HUDEP-2 (cell line): ENCODE results near the gene NFKB1.
"Not testable (repeated sequence)": the region's sequence is repeated elsewhere in the genome, so short reads cannot be mapped to it uniquely, and the experiment has no call there.

Experiments used
- DNase-seq, 76 experiments: peaks; one replicate each; lab custom pipeline; 2025; ENCODE audit not compliant: unreplicated experiment in 76 of 76; lab: John Stamatoyannopoulos, UW

Gene NFKB1, protein sequence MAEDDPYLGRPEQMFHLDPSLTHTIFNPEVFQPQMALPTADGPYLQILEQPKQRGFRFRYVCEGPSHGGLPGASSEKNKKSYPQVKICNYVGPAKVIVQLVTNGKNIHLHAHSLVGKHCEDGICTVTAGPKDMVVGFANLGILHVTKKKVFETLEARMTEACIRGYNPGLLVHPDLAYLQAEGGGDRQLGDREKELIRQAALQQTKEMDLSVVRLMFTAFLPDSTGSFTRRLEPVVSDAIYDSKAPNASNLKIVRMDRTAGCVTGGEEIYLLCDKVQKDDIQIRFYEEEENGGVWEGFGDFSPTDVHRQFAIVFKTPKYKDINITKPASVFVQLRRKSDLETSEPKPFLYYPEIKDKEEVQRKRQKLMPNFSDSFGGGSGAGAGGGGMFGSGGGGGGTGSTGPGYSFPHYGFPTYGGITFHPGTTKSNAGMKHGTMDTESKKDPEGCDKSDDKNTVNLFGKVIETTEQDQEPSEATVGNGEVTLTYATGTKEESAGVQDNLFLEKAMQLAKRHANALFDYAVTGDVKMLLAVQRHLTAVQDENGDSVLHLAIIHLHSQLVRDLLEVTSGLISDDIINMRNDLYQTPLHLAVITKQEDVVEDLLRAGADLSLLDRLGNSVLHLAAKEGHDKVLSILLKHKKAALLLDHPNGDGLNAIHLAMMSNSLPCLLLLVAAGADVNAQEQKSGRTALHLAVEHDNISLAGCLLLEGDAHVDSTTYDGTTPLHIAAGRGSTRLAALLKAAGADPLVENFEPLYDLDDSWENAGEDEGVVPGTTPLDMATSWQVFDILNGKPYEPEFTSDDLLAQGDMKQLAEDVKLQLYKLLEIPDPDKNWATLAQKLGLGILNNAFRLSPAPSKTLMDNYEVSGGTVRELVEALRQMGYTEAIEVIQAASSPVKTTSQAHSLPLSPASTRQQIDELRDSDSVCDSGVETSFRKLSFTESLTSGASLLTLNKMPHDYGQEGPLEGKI

DNA sequence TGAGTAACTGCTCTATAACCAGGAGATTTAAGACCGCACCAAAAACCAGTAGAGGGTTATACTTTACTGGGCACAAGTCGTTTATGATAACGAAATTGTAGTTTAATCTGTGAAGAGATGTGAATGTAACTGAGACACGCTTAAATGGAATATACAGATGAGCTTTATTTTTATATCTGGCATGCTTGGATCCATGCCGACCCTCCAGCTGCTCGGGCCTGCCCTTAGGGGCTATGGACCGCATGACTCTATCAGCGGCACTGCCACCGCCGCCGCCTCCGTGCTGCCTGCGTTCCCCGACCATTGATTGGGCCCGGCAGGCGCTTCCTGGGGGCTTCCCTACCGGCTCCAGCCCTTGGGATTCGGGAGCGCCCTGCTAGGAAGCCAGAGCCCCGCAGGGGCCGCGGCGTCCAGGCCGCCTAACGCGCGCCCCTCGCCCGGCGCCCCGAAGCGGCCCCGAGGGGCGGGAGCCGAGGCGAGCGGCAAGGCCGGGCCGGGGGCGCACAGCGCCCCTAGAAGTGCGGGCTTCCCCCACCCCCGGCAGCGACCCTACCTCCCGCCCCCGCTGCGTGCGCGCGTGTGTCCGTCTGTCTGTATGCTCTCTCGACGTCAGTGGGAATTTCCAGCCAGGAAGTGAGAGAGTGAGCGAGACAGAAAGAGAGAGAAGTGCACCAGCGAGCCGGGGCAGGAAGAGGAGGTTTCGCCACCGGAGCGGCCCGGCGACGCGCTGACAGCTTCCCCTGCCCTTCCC is at the start of gene NFKB1:
Gene NFKB1 (plus strand): TSS at position 664 of the 751 bp plus-strand sequence. CDS start 24,160 bp downstream, outside the sequence.
- DNase-seq = peak in 60 of 76 experiments; percentile 1 to 56 (median 23)

DNA sequence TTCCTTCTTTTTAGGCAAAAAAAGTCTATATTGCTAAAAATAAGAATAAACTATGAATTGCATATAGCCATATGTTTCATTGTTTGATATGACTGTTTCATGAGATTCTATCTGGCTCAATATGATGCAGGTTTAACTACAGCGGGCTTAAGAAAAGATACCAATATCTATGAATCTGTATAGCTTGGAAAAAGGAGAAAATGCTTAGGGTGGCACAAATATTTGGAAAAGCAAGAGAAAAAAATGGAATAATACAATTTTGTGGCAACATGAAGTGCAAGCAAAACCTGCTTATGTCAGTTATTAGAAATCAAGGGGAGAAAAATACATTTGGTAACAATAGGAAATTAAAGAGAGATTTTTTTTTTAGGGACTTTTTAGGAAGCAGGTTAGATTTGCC is 48.3 kb upstream of the NFKB1 start:
- DNase-seq = no peak

DNA sequence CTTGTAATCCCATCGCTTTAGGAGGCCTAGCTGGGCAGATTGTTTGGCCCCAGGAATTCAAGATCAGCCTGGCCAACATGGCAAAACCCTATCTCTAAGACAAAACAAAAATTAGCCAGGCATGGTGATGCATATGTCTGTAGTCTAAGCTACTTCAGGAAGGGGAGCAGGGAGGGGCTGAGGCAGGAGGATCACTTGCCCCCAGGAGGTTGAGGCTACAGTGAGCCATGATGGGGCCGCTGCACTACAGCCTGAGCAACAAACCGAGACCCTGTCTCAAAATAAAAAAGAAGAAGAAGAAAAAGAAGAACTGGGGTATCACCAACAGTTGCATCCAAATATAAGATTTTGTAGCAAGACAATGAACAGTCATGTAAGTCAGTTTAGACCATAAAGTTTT is 47.3 kb upstream of the NFKB1 start:
- no peak for DNase-seq

DNA sequence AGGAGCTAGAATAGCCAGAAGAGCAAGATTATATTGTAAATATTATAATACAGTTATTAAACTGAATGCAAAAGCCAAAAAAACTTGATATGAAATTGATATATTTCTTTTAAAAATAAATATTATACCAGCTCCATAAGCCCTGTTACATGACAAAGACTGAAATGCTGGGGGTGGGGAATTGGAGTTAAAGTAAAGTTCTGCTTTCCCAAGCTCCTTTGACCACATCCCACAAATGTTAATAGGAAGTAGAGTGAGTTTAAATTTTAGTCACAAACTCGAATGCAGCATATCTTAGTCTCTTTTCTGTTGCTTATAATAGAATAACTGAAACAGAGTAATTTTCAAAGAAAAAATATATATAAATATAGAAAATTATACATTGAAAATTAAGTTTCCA is 46.9 kb upstream of the NFKB1 start:
- DNase-seq = no peak

DNA sequence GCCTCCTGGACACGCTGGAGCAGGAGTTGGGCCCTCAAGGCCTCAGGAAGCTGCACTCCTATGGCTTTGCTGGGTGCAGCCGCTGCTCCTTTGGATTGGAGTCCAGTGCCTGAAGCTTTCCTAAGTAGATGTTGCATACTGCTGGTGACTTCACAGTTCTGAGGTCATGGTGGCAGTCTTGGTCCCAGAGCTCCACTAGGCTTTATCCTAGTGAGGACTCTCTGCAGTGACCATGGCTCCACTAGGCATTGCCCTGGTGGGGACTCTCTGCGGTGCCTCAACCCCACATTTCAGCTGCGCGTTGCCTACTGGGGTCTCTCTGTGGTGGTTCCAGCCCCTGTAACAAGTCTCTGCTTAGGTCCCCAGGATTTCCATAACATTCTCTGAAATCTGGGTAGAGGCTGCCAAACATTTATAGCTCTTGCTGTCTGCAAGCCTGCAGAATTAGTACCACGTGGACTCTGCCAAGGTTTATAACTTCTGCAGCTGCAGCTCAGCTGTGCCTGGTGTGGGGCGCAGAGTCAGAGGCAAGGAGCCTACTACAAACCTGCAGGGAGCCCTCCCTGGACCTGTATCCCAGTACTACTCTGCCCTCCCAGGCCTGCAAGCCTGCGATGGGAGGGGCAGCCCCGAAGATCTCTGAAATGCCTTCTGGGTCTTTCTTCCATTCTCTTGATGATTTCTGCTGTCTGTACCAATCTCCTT is 46.0 kb upstream of the NFKB1 start:
- no peak for DNase-seq

DNA sequence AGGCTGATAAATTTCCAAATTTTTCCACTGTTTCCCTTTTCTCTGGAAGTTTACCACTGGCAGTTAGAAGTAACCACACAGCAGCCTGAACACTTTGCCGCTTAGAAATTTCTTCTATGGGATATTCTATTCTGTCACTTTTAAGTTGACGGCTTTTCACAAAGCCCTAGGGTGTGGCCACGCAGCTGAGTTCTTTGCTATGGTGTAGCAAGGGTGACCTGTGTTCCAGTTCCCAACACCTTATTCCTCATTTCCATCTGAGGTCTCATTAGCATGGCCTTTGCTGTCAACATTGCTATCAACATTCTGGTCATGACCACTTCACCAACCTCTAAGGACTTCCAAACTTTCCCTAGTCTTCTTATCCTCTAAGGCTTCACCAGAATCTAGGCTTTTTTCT is 45.4 kb upstream of the NFKB1 start:
- no peak for DNase-seq

DNA sequence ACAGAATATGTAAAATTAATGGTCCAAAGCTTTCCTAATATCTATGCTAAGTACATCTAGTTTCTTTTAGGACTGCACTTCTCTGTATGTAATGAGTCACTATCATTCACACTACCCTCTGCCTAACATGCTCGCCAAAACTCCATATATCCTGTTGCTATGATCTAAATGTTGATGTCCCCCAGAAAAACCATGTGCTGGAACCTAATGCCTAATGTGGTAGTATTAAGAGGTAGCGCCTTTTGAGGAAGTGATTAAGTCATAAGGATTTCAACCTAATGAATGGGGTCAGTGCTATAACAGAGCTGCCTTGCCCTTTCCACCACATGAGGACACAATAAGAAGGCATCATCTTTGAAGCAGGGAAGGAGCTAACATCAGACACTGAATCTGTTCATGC is 34.9 kb upstream of the NFKB1 start:
- DNase-seq = no peak

DNA sequence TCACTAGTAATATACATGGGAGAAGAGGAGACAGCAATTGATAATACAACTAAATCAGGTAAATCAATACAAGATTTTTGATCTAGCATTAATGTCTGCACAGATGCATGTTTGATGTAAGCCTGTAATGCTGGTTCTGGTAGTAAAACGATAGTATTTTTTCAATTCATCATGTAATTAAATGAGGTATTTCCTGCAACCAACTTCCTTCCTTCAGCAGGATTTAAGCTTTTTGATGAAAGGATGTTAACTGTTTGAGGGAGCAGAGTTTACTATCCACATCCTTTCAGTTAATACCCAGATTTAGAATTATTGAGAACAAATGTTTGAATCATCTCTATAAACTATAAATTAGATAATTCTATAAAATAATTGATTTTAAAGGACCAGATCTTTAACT is 31.4 kb upstream of the NFKB1 start:
- no peak for DNase-seq

DNA sequence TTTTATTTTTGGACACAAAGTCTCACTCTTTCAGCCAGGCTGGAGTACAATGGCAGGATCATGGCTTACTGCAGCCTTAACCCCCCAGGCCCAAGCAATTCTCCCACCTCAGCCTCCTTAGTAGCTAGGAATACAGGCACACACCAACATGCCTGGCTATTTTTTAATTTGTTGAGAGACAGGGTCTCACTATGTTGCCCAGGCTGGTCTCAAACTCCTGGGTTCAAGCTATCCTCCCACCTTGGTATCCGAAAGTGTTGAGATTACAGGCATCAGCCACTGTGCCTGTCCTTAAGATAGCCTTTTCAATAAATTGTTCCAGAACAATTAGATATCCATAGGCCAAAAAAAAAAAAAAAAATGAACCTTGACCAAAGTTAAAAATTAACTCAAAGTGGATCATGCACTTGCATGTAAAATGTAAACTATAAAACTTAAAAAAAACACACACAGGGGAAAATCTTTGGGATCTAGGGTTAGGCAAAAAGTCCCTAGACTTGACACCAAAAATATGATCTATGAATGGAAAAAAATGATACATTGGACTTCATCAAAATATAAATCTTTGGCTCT is 28.6 kb upstream of the NFKB1 start:
- DNase-seq = no peak

DNA sequence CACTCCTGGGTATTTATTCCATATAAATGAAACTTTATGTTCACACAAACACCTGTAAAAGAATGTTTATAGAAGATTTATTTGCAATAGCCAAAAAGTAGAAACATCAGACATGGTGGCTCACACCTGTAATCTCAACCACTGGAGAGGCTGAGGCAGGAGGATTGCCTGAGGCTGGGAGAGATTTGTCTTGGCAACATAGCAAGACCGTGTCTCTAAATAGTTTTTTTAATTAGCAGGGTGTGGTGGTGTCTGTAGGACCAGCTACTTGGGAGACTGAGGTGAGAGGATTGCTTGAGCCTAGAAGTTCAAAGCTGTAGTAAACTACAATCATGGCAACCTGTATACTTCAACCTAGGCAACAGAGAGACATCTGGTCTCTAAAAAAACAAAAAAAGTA is 27.7 kb upstream of the NFKB1 start:
- no peak for DNase-seq

DNA sequence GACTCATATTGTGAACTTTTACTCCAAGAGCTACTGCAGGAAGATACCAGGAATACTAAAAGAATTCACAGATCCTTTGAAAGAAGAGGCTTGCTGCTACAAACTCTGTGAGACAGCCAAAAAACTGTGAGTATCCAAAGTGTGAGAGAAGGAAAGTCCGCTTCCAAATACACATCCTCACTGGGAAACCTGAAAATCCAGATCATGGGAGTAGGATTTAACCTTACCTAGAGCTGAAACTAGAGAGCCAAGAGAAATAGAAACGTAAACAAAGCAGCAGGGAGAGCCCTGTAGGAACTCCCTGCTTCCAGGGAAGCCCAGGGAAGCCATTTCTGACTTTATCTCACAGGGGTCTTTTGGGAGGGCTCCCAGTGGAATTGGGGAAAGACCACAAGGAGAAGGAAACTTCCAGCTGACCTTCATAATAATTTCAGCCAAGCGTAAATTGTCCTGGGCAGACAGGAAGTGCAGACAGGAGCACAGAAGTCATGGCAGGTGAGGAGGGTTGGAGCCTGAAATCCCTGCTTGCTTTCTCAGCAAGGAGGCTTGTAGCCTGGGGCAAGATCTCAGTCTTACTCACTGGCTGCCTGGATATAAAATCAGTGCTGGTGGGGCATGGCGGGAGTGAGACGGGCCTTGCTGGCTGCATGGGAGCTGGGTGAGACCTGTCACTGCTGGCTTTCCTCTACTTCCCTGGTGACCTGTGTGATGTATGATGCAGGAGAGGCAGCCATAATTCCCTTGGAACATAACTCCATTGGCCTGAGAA is 26.2 kb upstream of the NFKB1 start:
- no peak for DNase-seq

DNA sequence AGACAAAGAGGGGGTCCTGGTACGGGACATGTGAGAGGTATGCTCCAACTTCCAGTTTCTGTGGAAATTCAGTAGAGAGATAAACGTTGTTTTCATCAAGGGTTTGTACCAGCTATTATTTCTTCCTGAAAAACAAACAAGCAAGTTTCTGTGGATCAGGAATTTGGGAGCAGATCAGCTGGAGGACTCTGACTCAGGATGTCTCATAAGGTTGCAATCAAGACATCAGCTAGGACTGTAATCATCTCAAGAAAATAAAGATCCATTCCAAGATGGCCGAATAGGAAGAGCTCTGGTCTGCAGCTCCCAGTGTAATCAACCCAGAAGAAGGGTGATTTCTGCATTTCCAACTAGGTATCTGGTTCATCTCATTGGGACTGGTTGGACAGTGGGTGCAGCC is 23.5 kb upstream of the NFKB1 start:
- no peak for DNase-seq

DNA sequence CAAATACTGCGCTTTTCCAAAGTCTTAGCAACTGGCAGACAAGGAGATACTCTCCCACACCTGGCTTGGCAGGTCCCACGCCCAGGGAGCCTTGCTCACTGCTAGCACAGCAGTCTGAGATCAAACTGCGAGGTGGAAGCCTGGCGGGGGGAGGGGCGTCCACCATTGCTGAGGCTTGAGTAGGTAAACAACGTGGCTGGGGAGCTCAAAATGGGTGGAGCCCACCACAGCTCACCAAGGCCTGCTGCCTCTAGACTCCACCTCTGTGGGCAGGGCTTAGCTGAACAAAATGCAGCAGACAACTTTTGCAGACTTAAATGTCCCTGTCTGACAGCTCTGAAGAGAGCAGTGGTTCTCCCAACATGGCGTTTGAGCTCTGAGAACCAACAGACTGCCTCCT is 23.0 kb upstream of the NFKB1 start:
- no peak for DNase-seq

DNA sequence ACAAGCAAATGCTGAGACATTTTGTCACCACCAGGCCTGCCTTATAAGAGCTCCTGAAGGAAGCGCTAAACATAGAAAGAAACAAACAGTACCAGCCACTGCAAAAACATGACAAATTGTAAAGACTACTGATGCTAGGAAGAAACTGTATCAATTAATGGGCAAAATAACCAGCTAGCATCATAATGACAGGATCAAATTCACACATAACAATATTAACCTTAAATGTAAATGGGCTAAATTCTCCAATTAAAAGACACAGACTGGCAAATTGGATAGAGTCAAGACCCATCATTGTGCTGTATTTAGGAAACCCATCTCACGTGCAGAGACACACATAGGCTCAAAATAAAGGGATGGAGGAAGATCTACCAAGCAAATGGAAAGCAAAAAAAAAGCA is 21.3 kb upstream of the NFKB1 start:
- not testable (repeated sequence) for DNase-seq

DNA sequence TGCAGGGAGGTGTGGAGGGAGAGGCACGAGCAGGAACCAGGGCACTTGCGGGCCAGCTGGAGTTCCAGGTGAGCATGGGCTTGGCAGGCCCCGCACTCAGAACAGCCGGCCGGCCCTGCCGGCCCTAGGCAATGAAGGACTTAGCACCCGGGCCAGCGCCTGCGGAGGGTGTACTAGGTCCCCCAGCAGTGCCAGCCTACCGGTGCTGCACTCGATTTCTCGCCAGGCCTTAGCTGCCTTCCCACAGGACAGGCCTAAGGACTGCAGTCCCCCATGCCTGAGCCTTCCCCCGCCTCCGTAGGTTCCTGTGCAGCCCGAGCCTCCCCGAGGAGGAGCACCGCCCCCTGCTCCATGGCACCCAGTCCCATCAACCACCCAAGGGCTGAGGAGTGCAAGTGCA is 18.0 kb upstream of the NFKB1 start:
- no peak for DNase-seq

DNA sequence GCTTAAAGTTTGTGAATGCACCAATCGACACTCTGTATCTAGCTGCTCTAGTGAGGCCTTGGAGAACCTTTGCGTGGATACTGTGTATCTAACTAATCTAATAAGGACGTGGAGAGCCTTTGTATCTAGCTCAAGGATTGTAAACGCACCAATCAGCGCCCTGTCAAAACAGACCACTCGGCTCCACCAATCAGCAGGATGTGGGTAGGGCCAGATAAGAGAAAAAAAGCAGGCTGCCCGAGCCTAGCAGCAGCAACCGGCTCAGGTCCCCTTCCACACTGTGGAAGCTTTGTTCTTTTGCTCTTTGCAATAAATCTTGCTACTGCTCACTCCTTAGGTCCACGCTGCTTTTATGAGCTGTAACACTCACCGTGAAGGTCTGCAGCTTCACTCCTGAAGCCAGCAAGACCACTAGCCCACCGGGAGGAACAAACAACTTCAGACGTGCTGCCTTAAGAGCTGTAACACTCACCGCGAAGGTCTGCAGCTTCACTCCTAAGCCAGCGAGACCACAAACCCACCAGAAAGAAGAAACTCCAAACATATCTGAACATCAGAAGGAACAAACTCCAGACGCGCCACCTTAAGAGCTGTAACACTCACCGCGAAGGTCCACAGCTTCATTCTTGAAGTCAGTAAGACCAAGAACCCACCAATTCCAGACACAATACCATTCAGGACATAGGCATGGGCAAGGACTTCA is 17.0 kb upstream of the NFKB1 start:
- DNase-seq = not testable (repeated sequence)

DNA sequence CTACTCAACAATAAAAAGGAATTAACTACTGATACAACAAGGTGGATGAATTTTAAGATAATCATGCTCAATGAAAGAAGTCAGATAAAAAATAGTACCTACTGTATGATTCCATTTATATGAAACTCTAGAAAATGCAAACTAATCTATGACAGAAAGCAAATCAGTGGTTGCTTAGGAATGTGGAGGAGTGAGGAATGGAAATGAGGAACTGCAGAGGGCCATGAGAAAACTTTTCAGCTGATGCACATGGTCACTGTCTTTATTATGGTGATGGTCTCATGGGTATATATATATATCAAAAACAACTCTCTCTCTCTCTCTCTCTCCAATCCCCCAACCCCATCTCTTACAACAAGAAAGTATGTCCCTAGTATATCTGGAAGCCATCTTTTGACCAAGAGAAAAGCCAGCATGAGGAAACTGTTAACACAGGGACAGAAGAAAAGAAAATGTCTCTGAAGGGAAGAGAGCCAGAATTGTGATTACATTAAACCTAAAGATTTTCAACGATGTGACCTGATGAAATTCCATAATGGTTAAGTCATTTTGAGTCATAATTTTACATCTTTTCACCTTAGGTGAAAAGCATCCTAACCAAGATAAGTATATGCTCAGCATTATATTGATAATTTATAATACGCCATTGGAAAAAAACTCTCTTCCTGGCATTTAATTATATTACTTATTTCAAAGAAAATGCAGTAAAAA is 8.5 kb upstream of the NFKB1 start:
- DNase-seq = no peak

DNA sequence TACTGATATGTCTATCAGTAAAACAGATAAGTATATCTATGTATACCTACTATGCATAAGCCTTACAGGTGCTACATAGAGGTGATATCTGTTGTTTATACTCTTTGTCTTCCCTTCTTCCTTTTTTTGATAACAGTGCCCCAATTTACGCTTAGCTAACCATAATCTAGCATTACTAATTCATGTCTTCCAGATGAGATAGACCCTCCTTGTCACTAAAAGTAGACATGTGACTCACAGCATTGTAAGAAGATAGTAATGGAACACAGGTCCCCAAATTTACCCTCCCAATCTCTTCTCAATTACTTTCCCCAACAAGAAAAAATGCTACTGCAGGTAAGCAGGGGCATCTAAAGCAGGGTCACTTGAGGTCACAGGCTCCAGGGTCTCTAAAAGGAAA is 7.9 kb upstream of the NFKB1 start:
- DNase-seq = no peak
